ENCODE results near the gene LIN7C.
A peak's percentile ranks its signal among the peaks of the same experiment; 100 is the strongest.

Gene LIN7C

DNA sequence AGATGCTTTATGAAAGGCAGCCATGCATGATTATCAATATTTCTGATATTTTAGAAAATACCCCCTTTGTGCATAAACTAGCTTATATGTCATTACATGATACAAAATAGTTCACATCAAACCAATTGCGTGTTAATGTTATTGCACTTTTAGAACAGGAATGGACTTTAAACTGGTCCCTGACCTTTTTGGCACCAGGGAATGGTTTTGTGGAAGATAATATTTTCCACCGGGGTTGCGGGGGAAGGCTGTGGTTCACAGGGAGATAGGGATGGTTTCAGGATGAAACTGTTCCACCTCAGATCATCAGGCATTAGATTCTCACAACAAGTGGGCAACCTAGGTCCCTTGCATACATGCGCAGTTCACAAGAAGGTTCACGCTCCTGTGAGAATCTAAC lies 17.5 kb downstream of the LIN7C start:
- TF ChIP-seq, protein P1, sequence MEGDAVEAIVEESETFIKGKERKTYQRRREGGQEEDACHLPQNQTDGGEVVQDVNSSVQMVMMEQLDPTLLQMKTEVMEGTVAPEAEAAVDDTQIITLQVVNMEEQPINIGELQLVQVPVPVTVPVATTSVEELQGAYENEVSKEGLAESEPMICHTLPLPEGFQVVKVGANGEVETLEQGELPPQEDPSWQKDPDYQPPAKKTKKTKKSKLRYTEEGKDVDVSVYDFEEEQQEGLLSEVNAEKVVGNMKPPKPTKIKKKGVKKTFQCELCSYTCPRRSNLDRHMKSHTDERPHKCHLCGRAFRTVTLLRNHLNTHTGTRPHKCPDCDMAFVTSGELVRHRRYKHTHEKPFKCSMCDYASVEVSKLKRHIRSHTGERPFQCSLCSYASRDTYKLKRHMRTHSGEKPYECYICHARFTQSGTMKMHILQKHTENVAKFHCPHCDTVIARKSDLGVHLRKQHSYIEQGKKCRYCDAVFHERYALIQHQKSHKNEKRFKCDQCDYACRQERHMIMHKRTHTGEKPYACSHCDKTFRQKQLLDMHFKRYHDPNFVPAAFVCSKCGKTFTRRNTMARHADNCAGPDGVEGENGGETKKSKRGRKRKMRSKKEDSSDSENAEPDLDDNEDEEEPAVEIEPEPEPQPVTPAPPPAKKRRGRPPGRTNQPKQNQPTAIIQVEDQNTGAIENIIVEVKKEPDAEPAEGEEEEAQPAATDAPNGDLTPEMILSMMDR (IDR thresholded peaks at IDR 0.05; ENCODE audit: borderline replicate concordance, control extremely low read depth, extremely low read depth, insufficient read depth, missing control alignments): no peak
- in situ Hi-C loops (cut with MboI; ENCODE audit: low sequenced_read_pairs, unreplicated experiment): loop anchor here (25.0 kb wide), 1 partner anchor 727 kb away; no protein-coding TSS in a partner anchor

DNA sequence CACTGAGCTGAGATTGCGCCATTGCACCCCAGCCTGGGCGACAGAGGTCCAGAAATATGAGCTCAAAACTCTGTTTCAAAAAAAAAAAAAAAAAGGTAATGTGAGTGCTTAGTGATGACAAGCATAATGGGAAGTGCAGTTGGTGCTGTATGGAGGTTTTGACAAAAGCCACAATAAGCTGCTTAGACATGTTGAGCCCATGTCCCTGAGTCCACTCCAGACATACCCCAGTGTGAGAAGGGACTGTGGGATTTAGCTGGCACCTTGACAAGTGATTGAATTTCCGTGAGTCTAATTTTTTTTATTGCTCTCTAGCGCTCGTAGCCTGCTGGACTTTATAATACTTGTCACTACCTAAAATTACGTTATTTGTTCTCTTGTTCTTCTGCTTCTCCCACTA lies 18.9 kb downstream of the LIN7C start:
- TF ChIP-seq, protein P1 (IDR thresholded peaks at IDR 0.05; ENCODE audit: borderline replicate concordance, control extremely low read depth, extremely low read depth, insufficient read depth, missing control alignments): no peak
- no peak for DNase-seq (ENCODE audit: low spot score)
- in situ Hi-C loops (cut with MboI; ENCODE audit: low sequenced_read_pairs, unreplicated experiment): loop anchor here (25.0 kb wide), 1 partner anchor 725 kb away; no protein-coding TSS in a partner anchor

More for the DNA sequence above, 17.5 kb downstream of the LIN7C start:
- no peak for DNase-seq (ENCODE audit: low spot score)

DNA sequence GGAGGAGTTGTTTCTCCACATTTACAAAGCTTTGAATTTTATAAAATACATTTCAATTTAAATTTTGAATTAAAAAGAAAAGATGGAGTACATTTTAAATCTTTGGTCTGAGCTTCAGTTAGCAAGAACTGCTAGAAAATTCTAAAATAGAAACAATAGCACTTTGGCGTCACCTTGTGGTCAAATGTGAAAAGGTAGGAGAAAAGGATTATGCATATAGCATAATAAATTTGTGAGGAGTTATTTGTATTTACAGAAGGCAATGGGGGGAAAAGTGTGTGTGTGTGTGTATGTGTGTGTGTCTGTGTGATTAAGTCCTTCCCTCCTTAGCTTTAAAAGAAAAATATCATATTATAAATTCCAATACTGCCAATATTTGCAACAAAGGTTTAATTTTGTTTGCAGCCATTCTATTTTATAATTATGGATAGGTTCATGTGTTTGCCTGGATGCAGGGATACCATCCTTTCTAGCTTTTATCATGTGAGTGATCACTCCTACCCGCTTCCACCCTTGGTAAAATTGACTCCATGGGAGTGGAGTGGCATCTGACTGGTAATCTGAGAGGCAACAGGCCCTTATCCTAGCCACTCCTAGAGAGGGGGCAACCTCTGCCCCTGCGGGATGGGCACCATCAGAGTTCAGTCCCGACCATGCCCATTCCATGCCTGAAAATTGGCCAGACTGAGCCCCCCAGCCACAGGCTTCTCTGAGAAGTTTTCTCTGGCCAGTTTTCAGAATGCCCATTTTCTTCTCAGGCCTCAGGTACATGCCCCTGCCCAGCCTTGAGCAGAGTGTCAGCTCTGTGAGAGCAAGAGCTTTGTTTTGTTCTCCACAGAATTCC lies 20.4 kb downstream of the LIN7C start:
- DNase-seq (ENCODE audit: low spot score): peak; percentile 51
- in situ Hi-C loops (cut with MboI; ENCODE audit: low sequenced_read_pairs, unreplicated experiment): loop anchor here (25.0 kb wide), 1 partner anchor 724 kb away; no protein-coding TSS in a partner anchor
- TF ChIP-seq, protein P1 (IDR thresholded peaks at IDR 0.05; ENCODE audit: borderline replicate concordance, control extremely low read depth, extremely low read depth, insufficient read depth, missing control alignments): peak; percentile 74

DNA sequence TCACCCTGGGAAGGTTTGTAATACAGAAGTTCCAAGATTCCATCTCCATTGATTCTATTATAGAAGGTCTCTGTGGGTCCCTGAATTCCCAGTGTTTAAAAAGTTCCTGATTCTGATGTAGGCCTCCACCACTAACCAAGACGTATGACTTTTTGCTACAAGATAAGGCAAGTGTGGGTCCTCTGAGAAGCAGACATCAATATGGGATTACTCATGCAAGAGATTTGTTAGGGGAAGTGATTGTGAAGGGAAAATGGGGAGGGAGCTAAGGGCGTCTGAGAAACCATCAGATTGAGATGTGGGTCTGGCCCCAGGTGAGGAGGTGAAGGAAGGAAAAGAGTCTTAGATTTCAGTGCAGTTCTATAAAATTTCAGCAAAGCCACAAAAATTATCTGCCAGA lies 23.8 kb downstream of the LIN7C start:
- TF ChIP-seq, protein P1 (IDR thresholded peaks at IDR 0.05; ENCODE audit: borderline replicate concordance, control extremely low read depth, extremely low read depth, insufficient read depth, missing control alignments): no peak
- no peak for DNase-seq (ENCODE audit: low spot score)
- in situ Hi-C loops (cut with MboI; ENCODE audit: low sequenced_read_pairs, unreplicated experiment): loop anchor here (25.0 kb wide), 1 partner anchor 720 kb away; no protein-coding TSS in a partner anchor

DNA sequence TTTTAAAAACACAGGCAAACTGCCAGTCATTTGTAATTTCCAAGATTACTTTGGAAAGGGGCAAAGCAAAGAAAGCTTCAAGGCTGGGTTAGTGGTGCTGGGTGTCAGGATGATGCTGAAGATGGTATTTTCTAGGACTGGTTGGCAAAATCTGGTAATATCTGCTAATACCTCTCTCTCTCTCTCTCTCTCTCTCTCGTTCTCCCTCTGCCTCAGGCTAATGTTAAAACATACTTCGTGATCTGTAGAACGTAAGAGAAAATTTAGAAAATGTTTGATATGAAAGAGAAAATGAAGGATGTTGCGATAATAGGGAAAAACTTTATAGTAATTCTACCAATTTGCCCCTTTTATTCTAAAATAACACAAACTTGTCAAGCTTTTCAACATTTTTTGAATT lies 24.6 kb downstream of the LIN7C start:
- in situ Hi-C loops (cut with MboI; ENCODE audit: low sequenced_read_pairs, unreplicated experiment): loop anchor here (25.0 kb wide), 1 partner anchor 720 kb away; no protein-coding TSS in a partner anchor
- no peak for DNase-seq (ENCODE audit: low spot score)
- TF ChIP-seq, protein P1 (IDR thresholded peaks at IDR 0.05; ENCODE audit: borderline replicate concordance, control extremely low read depth, extremely low read depth, insufficient read depth, missing control alignments): no peak

DNA sequence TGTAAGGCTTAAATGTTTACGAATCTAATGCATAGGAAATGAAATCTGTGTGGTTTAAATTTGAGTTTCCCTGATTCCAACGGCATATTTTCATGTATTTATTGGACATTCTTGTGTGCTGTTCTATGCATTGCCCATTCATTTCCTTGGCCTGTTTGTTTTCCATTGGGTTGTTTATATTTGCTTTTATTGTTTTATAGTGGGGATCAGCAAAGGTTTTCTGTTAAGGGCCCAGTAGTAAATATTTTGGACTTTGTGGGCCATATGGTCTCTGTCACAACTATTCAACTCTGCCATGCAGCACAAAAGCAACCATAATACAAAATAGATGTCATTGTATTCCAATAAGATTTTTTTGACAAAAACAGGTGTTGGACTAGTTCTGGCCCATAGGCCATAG lies 28.7 kb downstream of the LIN7C start:
- TF ChIP-seq, protein P1 (IDR thresholded peaks at IDR 0.05; ENCODE audit: borderline replicate concordance, control extremely low read depth, extremely low read depth, insufficient read depth, missing control alignments): no peak
- no peak for DNase-seq (ENCODE audit: low spot score)
- in situ Hi-C loops (cut with MboI; ENCODE audit: low sequenced_read_pairs, unreplicated experiment): loop anchor here (25.0 kb wide), 1 partner anchor 716 kb away; no protein-coding TSS in a partner anchor

Data from GM13976 (cell line).